ENCODE measurements around the gene C1orf35. TPM values are rescaled to one million over a fixed set of nuclear protein-coding genes. Genes with fewer than 3 reads are reported as not detected.

Gene C1orf35
- total and polyA plus RNA-seq, 2 experiments from 2014 or later = 36.2 to 43.7 TPM

DNA sequence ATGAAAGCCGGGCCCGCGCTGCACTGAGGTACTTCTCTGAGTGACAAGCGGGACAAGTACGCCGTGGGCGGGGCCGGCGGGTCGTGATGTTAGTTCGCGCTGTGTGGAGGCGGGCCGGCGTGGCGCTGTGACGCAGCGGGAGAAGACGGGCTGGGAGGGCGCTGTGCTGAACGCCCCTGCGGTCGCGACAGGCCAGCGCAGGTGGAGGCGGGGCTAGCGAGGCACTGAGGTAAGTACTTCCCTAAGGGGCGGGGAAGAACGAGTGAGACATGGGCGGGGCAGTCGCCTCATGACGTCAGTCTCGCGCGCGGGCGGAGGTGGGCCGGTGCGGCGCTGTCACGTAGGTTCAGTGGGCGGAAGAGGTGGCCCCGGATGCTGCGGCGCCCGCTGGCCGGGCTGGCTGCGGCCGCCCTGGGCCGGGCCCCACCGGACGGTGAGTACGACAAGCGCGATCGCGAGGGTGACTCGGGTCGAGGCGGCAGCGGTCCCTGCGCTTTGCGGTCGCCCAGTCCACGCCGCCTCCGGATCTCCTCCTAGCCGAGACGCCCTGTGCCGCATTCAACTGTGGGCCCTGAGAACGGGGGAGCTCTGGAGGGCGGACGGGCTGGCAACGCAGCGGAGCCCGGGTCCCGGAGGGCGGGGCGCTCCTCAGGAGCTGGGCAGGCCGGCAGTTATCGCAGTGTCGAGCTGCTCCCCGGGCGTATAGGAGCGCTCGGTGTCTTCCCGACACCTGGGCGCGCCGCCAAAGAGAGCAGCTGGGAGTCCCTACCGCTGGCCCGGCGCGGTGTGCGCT, 37.0 kb upstream of the C1orf35 start, which contains the start of gene GUK1:
TSS of gene GUK1 (plus strand) at position 349 of the 793 bp plus-strand sequence. CDS start at position 373, 24 bp downstream.
- no peaks in the 10 kb centered on the region for H3K9me3 ChIP-seq (ENCODE audit: low read depth)
- H3K36me3 ChIP-seq = no peaks in the 10 kb centered on the region
- H3K4me1 ChIP-seq (ENCODE audit: low read depth) = peaks cover 10% of the 10 kb centered on the region
- no peak for TF ChIP-seq CTCF (IDR thresholded peaks at IDR 0.05; ENCODE audit: low read depth, low read length)
- peak within 1 kb of the TSS; percentile 82 for H3K27ac ChIP-seq
- peak within 1 kb of the TSS; percentile 49 for H3K4me3 ChIP-seq
- H3K27me3 ChIP-seq = peaks cover 32% of the 10 kb centered on the region
- peak; percentile 100 for DNase-seq (ENCODE audit: low read depth in 1 of 2, low spot score in 1 of 2)

- peak overlapping the region; percentile 55 for H3K27ac ChIP-seq
- peak; percentile 5 for TF ChIP-seq CTCF (IDR thresholded peaks at IDR 0.05; ENCODE audit: low read depth, low read length)
- H3K4me1 ChIP-seq (ENCODE audit: low read depth) = peaks cover 10% of the 10 kb centered on the region
- H3K27me3 ChIP-seq = peaks cover 39% of the 10 kb centered on the region
- peak overlapping the region; percentile 49 for H3K4me3 ChIP-seq
- no peaks in the 10 kb centered on the region for H3K36me3 ChIP-seq
- H3K9me3 ChIP-seq (ENCODE audit: low read depth) = no peaks in the 10 kb centered on the region
- DNase-seq (ENCODE audit: low read depth in 1 of 2, low spot score in 1 of 2) = no peak
These were observed 36.3 kb upstream of the C1orf35 start for GRCh38 chr1:228139406-228139930.

- no peak for TF ChIP-seq CTCF (IDR thresholded peaks at IDR 0.05; ENCODE audit: low read depth, low read length)
- peaks cover 57% of the 10 kb centered on the region for H3K27me3 ChIP-seq
- H3K4me1 ChIP-seq (ENCODE audit: low read depth) = peaks cover 10% of the 10 kb centered on the region
These were observed 33.8 kb upstream of the C1orf35 start for GRCh38 chr1:228136901-228137300.

DNA sequence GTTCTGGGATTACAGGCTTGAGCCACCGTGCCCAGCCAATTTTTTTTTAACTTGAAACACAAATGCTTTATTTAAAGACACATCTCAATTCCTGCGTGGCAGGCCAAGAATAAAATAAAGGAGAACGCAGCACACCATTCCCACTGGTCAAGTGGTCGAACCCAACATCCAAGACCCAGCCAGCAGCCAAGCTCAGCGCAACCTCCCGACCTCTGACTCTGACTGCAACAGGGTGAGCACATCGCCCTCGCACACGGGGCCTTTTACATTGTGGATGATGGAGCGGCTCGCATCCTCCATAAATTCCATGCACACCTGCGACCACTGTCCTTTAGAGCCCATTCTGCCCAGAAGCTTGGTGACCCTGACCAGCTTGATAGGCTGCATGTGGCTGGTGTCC, 31.5 kb upstream of the C1orf35 start:
- no peak for DNase-seq (ENCODE audit: low read depth in 1 of 2, low spot score in 1 of 2)
- Histone ChIP-seq H3K9me3 (ENCODE audit: low read depth) (no peaks in the 10 kb centered on the region), H3K27me3 (peaks cover 57% of the 10 kb centered on the region), H3K4me1 (ENCODE audit: low read depth) (no peaks in the 10 kb centered on the region), H3K4me3 (no peak overlapping the region), H3K27ac (no peak overlapping the region), H3K36me3 (no peaks in the 10 kb centered on the region)
- no peak for TF ChIP-seq CTCF (IDR thresholded peaks at IDR 0.05; ENCODE audit: low read depth, low read length)

More at GRCh38 chr1:228136901-228137300, 33.8 kb upstream of the C1orf35 start:
- Histone ChIP-seq H3K27ac (no peak overlapping the region), H3K36me3 (no peaks in the 10 kb centered on the region), H3K9me3 (ENCODE audit: low read depth) (no peaks in the 10 kb centered on the region), H3K4me3 (no peak overlapping the region)
- no peak for DNase-seq (ENCODE audit: low read depth in 1 of 2, low spot score in 1 of 2)

GRCh38 chr1:228131766-228132165, 28.6 kb upstream of the C1orf35 start:
- Histone ChIP-seq H3K4me1 (ENCODE audit: low read depth) (no peaks in the 10 kb centered on the region), H3K27me3 (peaks cover 41% of the 10 kb centered on the region), H3K9me3 (ENCODE audit: low read depth) (no peaks in the 10 kb centered on the region), H3K4me3 (no peak overlapping the region), H3K36me3 (no peaks in the 10 kb centered on the region), H3K27ac (no peak overlapping the region)
- TF ChIP-seq CTCF (IDR thresholded peaks at IDR 0.05; ENCODE audit: low read depth, low read length) = no peak
- DNase-seq (ENCODE audit: low read depth in 1 of 2, low spot score in 1 of 2) = no peak
